Pons (tissue), 1 donor: Measurements from ENCODE around the gene ABRAXAS1.
"Not testable (repeated sequence)": the region's sequence is repeated elsewhere in the genome, so short reads cannot be mapped to it uniquely, and the experiment has no call there.

ENCODE experiments used
- DNase-seq: peaks from one replicate; pipeline ENCODE4 v3.0.0-alpha.2; 2016; ENCODE audit warnings: low spot score

ABRAXAS1 gene

GRCh38 chr4:83484500-83485461, at the start of gene ABRAXAS1:
Gene ABRAXAS1, minus strand, starts transcription at chr4:83485100. Its CDS starts 28 bp downstream, at chr4:83485072.
- DNase-seq, result peak; percentile 94

- no peak for DNase-seq
These were observed 42.8 kb upstream of the ABRAXAS1 start for GRCh38 chr4:83527671-83528070.

GRCh38 chr4:83522239-83522638, 37.3 kb upstream of the ABRAXAS1 start:
- DNase-seq, result no peak

GRCh38 chr4:83516042-83516772, 31.3 kb upstream of the ABRAXAS1 start:
- no peak for DNase-seq

GRCh38 chr4:83510442-83510841, 25.5 kb upstream of the ABRAXAS1 start:
- DNase-seq, result no peak

GRCh38 chr4:83509156-83509585, 24.3 kb upstream of the ABRAXAS1 start:
- peak; percentile 37 for DNase-seq

- DNase-seq, result no peak
These were observed 20.1 kb upstream of the ABRAXAS1 start for GRCh38 chr4:83504996-83505395.

GRCh38 chr4:83504503-83504902, 19.6 kb upstream of the ABRAXAS1 start:
- no peak for DNase-seq

GRCh38 chr4:83503974-83504373, 19.1 kb upstream of the ABRAXAS1 start:
- no peak for DNase-seq

GRCh38 chr4:83501671-83502070, 16.8 kb upstream of the ABRAXAS1 start:
- DNase-seq, result not testable (repeated sequence)

- DNase-seq, result no peak
These were observed 13.3 kb upstream of the ABRAXAS1 start for GRCh38 chr4:83498187-83498586.

GRCh38 chr4:83496085-83496917, 11.4 kb upstream of the ABRAXAS1 start:
- DNase-seq, result not testable (repeated sequence)

- DNase-seq, result no peak
These were observed 6.1 kb upstream of the ABRAXAS1 start for GRCh38 chr4:83490876-83491450.

- no peak for DNase-seq
These were observed 4.9 kb upstream of the ABRAXAS1 start for GRCh38 chr4:83489711-83490326.

- no peak for DNase-seq
These were observed 1.7 kb upstream of the ABRAXAS1 start for GRCh38 chr4:83486457-83487129.

- no peak for DNase-seq
These were observed 10.9 kb downstream of the ABRAXAS1 start for GRCh38 chr4:83473966-83474365.

GRCh38 chr4:83473423-83473822, 11.5 kb downstream of the ABRAXAS1 start:
- no peak for DNase-seq

GRCh38 chr4:83456184-83456501, 28.8 kb downstream of the ABRAXAS1 start:
- no peak for DNase-seq

- peak; percentile 98 for DNase-seq
These were observed 29.4 kb downstream of the ABRAXAS1 start, which contains the start of the genes HELQ and MRPS18C for GRCh38 chr4:83455281-83456183. Gene HELQ, minus strand, starts transcription at chr4:83455823. Its CDS starts 130 bp downstream, at chr4:83455693. Gene MRPS18C, plus strand, starts transcription at chr4:83456058. Its CDS starts 20 bp downstream, at chr4:83456078.
